Measurements from ENCODE around the gene SAPCD2.
"Not testable (repeated sequence)": the region's sequence is repeated elsewhere in the genome, so short reads cannot be mapped to it uniquely, and the experiment has no call there.

The SAPCD2 gene

GRCh38 chr9:137070201-137070905 is at the start of gene SAPCD2:
Gene SAPCD2, minus strand, starts transcription at chr9:137070557. Its CDS starts 97 bp downstream, at chr9:137070460.
- DNase-seq: peak; percentile 54 to 66 (median 64)

DNA sequence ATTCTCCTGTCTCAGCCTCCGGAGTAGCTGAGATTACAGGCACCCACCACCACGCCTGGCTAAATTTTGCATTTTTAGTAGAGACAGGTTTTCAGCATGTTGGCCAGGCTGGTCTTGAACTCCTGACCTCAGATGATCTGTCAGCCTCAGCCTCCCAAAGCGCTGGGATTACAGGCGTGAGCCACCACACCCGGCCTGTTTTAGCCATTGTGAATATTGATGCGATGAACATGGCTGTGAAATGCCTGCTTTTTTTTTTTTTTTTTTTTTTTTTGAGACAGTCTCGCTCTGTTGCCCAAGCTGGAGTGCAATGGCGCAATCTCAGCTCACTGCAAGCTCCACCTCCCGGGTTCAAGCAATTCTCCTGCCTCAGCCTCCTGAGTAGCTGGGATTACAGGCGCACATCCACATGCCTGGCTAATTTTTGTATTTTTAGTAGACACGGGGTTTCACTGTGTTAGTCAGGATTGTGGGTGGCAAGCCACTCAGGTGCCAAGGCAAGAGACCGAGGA is 47.8 kb upstream of the SAPCD2 start:
- DNase-seq: not testable (repeated sequence)

DNA sequence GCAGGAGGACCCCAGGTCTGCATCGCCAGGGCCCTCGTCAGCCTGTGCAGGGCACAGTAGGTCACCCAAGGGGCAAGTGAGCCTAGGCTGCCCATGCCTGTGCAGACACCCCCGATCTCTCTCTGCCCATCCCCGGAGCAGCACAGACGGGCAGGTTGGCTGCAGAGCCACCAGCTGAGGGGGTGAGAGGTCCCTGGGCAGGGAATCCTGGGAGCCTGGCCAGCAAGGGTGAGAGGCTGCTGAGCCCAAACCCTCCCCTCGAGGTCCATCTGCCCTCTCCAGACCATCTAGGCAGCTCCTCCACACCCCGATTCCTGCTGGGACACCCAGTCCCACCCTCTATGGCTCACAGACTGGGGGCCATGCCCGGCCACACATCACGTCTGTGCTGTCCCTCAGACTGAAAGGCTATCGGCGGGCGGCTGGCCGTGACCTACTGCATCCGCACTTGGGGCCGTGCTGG is 46.9 kb upstream of the SAPCD2 start:
- no peak for DNase-seq

GRCh38 chr9:137116728-137117127 is 46.4 kb upstream of the SAPCD2 start:
- no peak for DNase-seq

GRCh38 chr9:137116027-137116507 is 45.7 kb upstream of the SAPCD2 start:
- no peak for DNase-seq

GRCh38 chr9:137115394-137116026 is 45.2 kb upstream of the SAPCD2 start:
- DNase-seq: no peak

GRCh38 chr9:137114613-137115393 is 44.4 kb upstream of the SAPCD2 start, which contains the start of gene DPP7:
Gene DPP7, minus strand, starts transcription at chr9:137114733. Its CDS starts 20 bp downstream, at chr9:137114713.
- peak; percentile 52 to 73 (median 67) for DNase-seq

GRCh38 chr9:137114220-137114612 is 43.9 kb upstream of the SAPCD2 start:
- DNase-seq: no peak

GRCh38 chr9:137113385-137114159 is 43.2 kb upstream of the SAPCD2 start:
- DNase-seq: no peak

- DNase-seq: no peak
Measured at GRCh38 chr9:137112564-137113384, 42.4 kb upstream of the SAPCD2 start.

DNA sequence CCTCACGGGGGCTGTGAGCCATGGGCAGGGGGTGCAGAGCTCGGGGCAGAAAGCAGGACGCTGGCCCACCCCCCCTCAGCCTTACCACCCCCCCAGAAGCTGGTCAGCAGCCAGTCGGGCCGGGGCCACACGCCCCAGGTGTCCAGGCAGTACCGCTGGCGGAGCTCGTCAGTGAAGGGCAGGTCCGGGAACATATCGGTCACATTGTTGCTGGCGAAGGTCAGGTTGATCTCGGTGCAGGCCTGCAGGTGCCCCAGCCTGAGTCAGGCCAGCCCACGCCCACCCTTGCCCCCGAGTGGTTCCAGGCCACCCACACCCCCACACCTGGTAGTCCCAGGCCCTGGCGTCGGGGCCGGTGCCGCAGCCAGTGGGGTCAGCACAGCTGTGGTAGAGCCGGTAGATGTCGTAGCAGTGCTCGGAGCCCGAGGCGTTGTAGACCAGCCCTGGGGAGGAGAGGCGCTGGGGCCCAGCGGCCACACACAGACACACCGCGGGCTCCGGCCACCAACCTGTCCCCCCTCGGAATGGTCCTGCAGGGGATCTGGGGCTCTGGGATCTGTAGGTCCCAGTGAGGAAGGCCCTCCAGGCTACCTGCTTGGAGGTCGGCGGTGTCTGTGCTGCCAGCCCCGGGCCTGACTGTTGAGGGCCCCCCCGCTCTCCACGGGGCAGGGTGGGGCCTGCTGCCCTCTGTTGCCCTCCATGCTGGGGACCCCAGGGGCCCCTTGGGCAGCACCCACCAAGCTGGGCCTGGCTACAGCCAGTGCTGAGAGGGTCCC is 41.6 kb upstream of the SAPCD2 start:
- no peak for DNase-seq

DNA sequence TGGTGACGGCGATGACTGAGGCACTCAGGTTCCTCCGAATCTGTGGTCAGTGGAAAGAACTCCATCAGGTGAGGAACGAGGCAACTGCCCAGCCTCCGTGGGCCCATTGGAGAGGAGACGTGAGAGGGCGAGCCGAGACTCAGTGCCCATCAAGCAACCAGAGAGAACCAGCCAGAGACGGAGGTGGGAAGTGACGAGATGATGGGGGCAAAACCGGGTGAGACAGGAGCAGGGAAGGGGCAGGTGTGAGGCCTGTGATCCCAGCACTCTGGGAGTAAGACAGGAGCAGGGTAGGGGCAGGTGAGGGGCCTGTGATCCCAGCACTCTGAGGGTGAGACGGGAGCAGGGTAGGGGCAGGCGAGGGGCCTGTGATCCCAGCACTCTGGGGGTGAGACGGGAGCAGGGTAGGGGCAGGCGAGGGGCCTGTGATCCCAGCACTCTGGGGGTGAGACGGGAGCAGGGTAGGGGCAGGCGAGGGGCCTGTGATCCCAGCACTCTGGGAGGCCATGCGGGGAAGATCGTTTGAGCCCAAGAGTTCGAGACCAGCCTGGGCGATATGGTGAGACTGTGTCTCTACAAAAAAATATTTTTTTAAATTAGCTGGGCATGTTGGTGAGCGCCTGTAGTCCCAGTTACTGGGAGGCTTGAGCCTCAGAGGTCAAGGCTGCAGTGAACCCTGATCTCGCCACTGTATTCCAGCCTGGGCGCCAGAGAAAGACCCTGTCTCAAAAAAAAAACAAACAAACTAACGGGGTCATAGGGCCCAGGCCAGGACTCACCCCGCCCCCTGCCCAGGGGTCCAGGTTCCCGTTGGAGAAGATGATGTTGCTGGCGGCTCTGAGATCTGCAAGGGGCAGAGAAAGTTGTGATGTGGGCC is 40.8 kb upstream of the SAPCD2 start:
- no peak for DNase-seq

- no peak for DNase-seq
Measured at GRCh38 chr9:137110147-137110910, 40.0 kb upstream of the SAPCD2 start.

DNA sequence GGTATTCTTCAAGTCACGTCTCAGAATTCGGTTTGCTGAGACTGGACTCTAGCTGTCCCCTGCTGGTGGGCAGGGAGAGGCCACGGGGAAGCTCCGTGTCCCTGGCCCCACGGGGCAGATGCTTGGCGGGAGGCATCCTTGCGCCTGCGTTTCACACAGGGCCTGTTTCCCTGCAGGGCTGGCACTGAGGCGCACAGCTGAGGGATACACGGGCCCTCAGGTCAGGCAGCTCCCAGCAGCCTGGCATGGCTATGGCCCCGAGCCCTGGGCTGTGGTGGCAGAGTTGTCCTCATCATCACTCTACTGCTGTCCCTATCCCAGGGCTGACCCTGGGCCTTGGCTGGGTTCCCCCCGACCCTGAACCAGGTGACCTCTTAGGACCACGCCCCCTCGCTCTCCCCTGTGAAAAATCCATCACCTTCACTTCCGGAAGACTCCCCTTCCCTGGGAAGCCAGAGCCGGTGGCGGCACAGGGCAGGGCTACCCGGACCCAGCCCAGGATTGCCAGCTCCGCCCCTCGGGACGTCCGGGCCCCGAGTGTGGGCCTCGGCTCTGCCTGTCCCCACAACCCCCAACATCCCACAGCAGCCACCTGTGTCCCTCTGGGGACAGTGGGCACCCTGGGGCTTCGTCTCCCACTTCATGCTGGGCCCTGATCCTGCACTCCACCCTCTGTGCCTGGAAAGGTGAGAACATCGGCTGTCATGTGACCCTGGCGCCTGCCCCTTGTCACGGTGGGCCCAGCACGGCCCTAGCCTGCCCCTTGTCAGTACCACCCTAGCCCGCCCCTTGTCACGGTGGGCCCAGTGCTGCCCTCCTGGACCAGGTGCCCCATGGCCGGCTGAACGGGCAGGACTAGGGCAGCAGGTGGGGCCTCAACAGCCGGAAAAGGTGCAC is 39.1 kb upstream of the SAPCD2 start:
- DNase-seq: no peak

- no peak for DNase-seq
Measured at GRCh38 chr9:137108608-137109249, 38.4 kb upstream of the SAPCD2 start.

- DNase-seq: no peak
Measured at GRCh38 chr9:137107982-137108381, 37.6 kb upstream of the SAPCD2 start.

DNA sequence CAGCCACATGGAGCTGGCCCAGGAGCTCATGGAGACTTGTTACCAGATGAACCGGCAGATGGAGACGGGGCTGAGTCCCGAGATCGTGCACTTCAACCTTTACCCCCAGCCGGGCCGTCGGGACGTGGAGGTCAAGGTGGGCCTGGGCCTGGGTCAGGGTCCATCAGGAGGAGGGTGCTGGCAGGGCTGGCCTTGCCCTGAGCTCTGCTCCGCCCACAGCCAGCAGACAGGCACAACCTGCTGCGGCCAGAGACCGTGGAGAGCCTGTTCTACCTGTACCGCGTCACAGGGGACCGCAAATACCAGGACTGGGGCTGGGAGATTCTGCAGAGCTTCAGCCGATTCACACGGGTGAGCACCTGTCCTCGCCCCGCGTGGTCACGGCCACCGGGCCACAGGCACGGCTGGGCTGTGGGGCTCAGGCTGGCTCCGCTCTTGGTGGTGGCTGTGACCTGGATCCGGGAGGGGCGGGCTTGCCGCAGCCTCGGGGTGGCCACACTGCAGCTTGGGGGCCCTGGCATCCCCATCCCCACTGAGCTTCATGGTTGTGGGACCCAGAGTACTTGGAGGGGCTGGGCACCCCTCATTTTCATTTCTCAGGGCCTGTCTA is 37.1 kb upstream of the SAPCD2 start:
- no peak for DNase-seq

Data from activated CD4-positive, CD25-positive, alpha-beta regulatory T cell (primary cell).